PC-9 (cell line): Measurements from ENCODE around the gene FBXO34. TPM values are rescaled to one million over a fixed set of nuclear protein-coding genes. Genes with fewer than 3 reads are reported as not detected.

Source experiments
- BruUV-seq: library from RNA; stranded (reverse); fragments of 400-500 nt; replicated peaks from 2 replicates; lab custom pipeline; 2021; lab: Mats Ljungman, UMichigan
- CTCF ChIA-PET: fragments of 300-600 bp; sonication (Branson Sonifier 250); formaldehyde crosslinking; loops from one replicate; lab custom pipeline; 2022; ENCODE audit warnings: antibody characterized with exemption; lab: Charles Lee
- POLR2A ChIA-PET: fragments of 300-600 bp; sonication (Branson Sonifier 250); formaldehyde crosslinking; loops from one replicate; lab custom pipeline; 2022; ENCODE audit warnings: antibody characterized with exemption; ENCODE audit not compliant: unreplicated experiment; lab: Charles Lee
- DNase-seq, 2 experiments: peaks; one replicate each; pipeline versions ENCODE4 v3.0.0 to v3.0.0-alpha.2; 2015 to 2022; ENCODE audit warnings: mixed read lengths in 1 of 2
- H2AFZ ChIP-seq: fragments of 200-600 bp; sonication (generic); 2 replicates; pipeline ENCODE4 v1.8.1; 2017; ENCODE audit warnings: antibody characterized with exemption
- H3F3A ChIP-seq: fragments of 200-600 bp; sonication (generic); 2 replicates; pipeline ENCODE4 v1.8.1; 2017; ENCODE audit warnings: antibody characterized with exemption, mild to moderate bottlenecking, low read depth; ENCODE audit not compliant: insufficient read depth
- H3K27ac ChIP-seq: fragments of 200-600 bp; sonication (generic); 2 replicates; pipeline ENCODE4 v1.6.1; 2016; ENCODE audit warnings: mixed run types
- H3K27me3 ChIP-seq: fragments of 200-600 bp; sonication (generic); 2 replicates; pipeline ENCODE4 v1.6.1; 2016; ENCODE audit warnings: low read depth, mixed run types; ENCODE audit not compliant: insufficient read depth
- H3K36me3 ChIP-seq: fragments of 200-600 bp; sonication (generic); 2 replicates; pipeline ENCODE4 v1.6.1; 2016; ENCODE audit warnings: low read depth, mixed run types
- H3K4me1 ChIP-seq: fragments of 200-600 bp; sonication (generic); replicated peaks from 2 replicates; pipeline ENCODE4 v1.6.1; 2016; ENCODE audit warnings: mixed run types; ENCODE audit not compliant: insufficient read depth
- H3K4me2 ChIP-seq: fragments of 200-600 bp; sonication (generic); 2 replicates; pipeline ENCODE4 v1.6.1; 2017; ENCODE audit warnings: mixed run types
- H3K4me3 ChIP-seq: fragments of 200-600 bp; sonication (generic); 2 replicates; pipeline ENCODE4 v1.6.1; 2016; ENCODE audit warnings: mixed run types
- H3K79me2 ChIP-seq: fragments of 200-600 bp; sonication (generic); 2 replicates; pipeline ENCODE4 v1.6.1; 2017; ENCODE audit warnings: low read depth, mixed run types
- H3K9me2 ChIP-seq: fragments of 200-600 bp; sonication (generic); 2 replicates; pipeline ENCODE4 v1.8.1; 2017; ENCODE audit warnings: mild to moderate bottlenecking; ENCODE audit not compliant: insufficient read depth
- H3K9me3 ChIP-seq: fragments of 200-600 bp; sonication (generic); 2 replicates; pipeline ENCODE4 v1.8.1; 2016; ENCODE audit warnings: low read depth; ENCODE audit not compliant: insufficient read depth
- H4K20me1 ChIP-seq: fragments of 200-600 bp; sonication (generic); 2 replicates; pipeline ENCODE4 v1.8.1; 2017; ENCODE audit not compliant: insufficient read depth
- CTCF ChIP-seq: fragments of 200-600 bp; sonication (generic); conservative IDR thresholded peaks from 2 replicates; pipeline ENCODE4 v1.6.1; 2017; ENCODE audit warnings: mixed run types, antibody characterized with exemption, mild to moderate bottlenecking, moderate library complexity
- EZH2 ChIP-seq: fragments of 200-600 bp; sonication (generic); IDR thresholded peaks from 2 replicates; pipeline ENCODE4 v1.8.0; 2017; ENCODE audit warnings: antibody characterized with exemption, low read depth
- intact Hi-C: fragments of 100-400 bp; cut with micrococcal nuclease; formaldehyde crosslinking; loops from one replicate; pipeline ENCODE4 v1.10.0; 2022; ENCODE audit not compliant: unreplicated experiment
- total RNA-seq: library from RNA; stranded (reverse); gene quantifications from 2 replicates; pipeline ENCODE4 v1.2.3, GENCODE V29; 2021

FBXO34 gene
- total RNA-seq, 1 experiment from 2014 or later: 32.8 TPM

GRCh38 chr14:55349565-55349964 is 78.3 kb downstream of the FBXO34 start:
- Histone ChIP-seq H3K27ac (no peak overlapping the region), H3K9me2 (no peaks in the 10 kb centered on the region), H3K27me3 (no peaks in the 10 kb centered on the region), H3K4me2 (no peak overlapping the region), H3K4me1 (no peaks in the 10 kb centered on the region), H3K79me2 (peaks cover 34% of the 10 kb centered on the region), H3K4me3 (no peak overlapping the region), H3F3A (no peaks in the 10 kb centered on the region), H3K9me3 (no peaks in the 10 kb centered on the region), H2AFZ (no peak overlapping the region), H3K36me3 (0 out of 2 replicates have a peak, but pooled peaks cover 4% of the 10 kb centered on the region), H4K20me1 (no peaks in the 10 kb centered on the region; the same call in 1 of the 2 replicates)
- no TSS peak for BruUV-seq
- DNase-seq: no peak
- no peak for TF ChIP-seq EZH2
- ChIA-PET POLR2A (no interaction called here), CTCF (no interaction called here)
- intact Hi-C loops: no loop called here

- intact Hi-C loops: no loop called here
- Histone ChIP-seq H3K27ac (no peak overlapping the region), H3K36me3 (0 out of 2 replicates have a peak, but pooled peaks cover 4% of the 10 kb centered on the region), H3K4me2 (no peak overlapping the region), H3K9me3 (no peaks in the 10 kb centered on the region), H3F3A (no peaks in the 10 kb centered on the region), H3K27me3 (no peaks in the 10 kb centered on the region), H3K9me2 (no peaks in the 10 kb centered on the region), H4K20me1 (no peaks in the 10 kb centered on the region), H3K4me1 (no peaks in the 10 kb centered on the region), H3K4me3 (no peak overlapping the region), H3K79me2 (peaks cover 25% of the 10 kb centered on the region), H2AFZ (no peak overlapping the region)
- CTCF ChIA-PET: interaction anchor here (0.6 kb wide), 1 partner anchor 78 kb away, joined by 4 read pairs; no protein-coding TSS in a partner anchor
- no TSS peak for BruUV-seq
- POLR2A ChIA-PET: interaction anchor here (0.6 to 0.7 kb wide), 2 partner anchors 69 to 545 kb away, joined by 13 to 46 read pairs; no protein-coding TSS in a partner anchor
- no peak for DNase-seq
- TF ChIP-seq EZH2: no peak
- TF ChIP-seq CTCF: no peak
These were observed 79.2 kb downstream of the FBXO34 start for GRCh38 chr14:55350461-55350860.

- intact Hi-C loops: no loop called here
- no peaks in the 10 kb centered on the region for H3K27me3 ChIP-seq
- no peaks in the 10 kb centered on the region for H3F3A ChIP-seq
- TF ChIP-seq EZH2 (no peak), CTCF (no peak)
- H3K4me2 ChIP-seq: no peak overlapping the region
- no peaks in the 10 kb centered on the region for H4K20me1 ChIP-seq
- CTCF ChIA-PET: interaction anchor here (0.6 kb wide), 1 partner anchor 79 kb away, joined by 4 read pairs; no protein-coding TSS in a partner anchor
- H3K36me3 ChIP-seq: 0 out of 2 replicates have a peak, but pooled peaks cover 4% of the 10 kb centered on the region
- no TSS peak for BruUV-seq
- no peak overlapping the region for H2AFZ ChIP-seq
- peaks cover 19% of the 10 kb centered on the region for H3K79me2 ChIP-seq
- H3K4me3 ChIP-seq: no peak overlapping the region
- POLR2A ChIA-PET: no interaction called here
- no peaks in the 10 kb centered on the region for H3K4me1 ChIP-seq
- H3K27ac ChIP-seq: no peak overlapping the region
- H3K9me2 ChIP-seq: no peaks in the 10 kb centered on the region
- DNase-seq: no peak
- no peaks in the 10 kb centered on the region for H3K9me3 ChIP-seq
These were observed 79.9 kb downstream of the FBXO34 start for GRCh38 chr14:55351111-55351510.

- ChIA-PET POLR2A (no interaction called here), CTCF (interaction anchor here (0.6 kb wide), 1 partner anchor 39 kb away, joined by 3 read pairs; no protein-coding TSS in a partner anchor)
These were observed 81.0 kb downstream of the FBXO34 start for GRCh38 chr14:55352201-55352600.

More at GRCh38 chr14:55352201-55352600, 81.0 kb downstream of the FBXO34 start:
- BruUV-seq: no TSS peak
- H3K9me3 ChIP-seq: no peaks in the 10 kb centered on the region
- no peak overlapping the region for H3K27ac ChIP-seq
- DNase-seq: no peak
- H3K27me3 ChIP-seq: no peaks in the 10 kb centered on the region
- H3K4me2 ChIP-seq: no peak overlapping the region
- H4K20me1 ChIP-seq: no peaks in the 10 kb centered on the region
- H3K36me3 ChIP-seq: 0 out of 2 replicates have a peak, but pooled peaks cover 4% of the 10 kb centered on the region
- H3F3A ChIP-seq: no peaks in the 10 kb centered on the region
- H2AFZ ChIP-seq: no peak overlapping the region
- no peaks in the 10 kb centered on the region for H3K9me2 ChIP-seq
- intact Hi-C loops: no loop called here
- no peaks in the 10 kb centered on the region for H3K4me1 ChIP-seq
- H3K79me2 ChIP-seq: peaks cover 10% of the 10 kb centered on the region
- no peak overlapping the region for H3K4me3 ChIP-seq
- TF ChIP-seq CTCF (no peak), EZH2 (no peak)
